GM18498 (cell line): ENCODE results near the gene NDUFB10.

Source experiments
- ATAC-seq: cut with Tn5 transposase; IDR thresholded peaks from one replicate; pipeline ENCODE4 v1.9.1; 2021; ENCODE audit warnings: mild to moderate bottlenecking, moderate library complexity; ENCODE audit not compliant: unreplicated experiment

Gene NDUFB10

DNA sequence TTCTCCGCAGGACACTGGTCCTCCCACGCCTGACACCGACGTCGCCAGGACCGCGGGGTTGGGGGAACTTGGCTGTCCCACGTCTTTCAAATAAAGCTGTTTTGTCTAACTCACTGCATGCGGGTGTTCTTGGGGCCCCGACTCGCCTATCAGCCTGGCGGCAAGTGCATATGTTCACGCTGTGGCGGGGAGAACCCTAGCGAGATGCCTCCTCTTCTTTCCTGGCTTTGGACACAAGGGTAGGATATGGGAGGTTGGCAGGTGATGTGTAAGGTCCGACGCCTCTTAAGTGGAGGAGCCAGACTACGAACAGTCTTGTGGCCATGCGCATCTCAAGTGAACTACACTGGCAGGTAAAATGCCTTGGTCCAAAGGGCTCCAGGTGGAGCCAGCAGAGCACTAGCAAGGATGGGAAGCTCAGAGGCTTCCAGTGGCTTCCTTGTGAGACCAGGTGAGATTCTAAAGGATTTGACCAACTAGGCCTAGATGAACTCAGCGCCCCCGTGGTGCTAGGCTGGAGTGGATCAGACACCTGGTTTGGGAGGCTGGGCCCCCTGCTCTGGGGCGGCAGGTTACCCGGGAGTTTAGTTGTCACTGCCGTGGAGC is 6.2 kb downstream of the NDUFB10 start:
- no peak for ATAC-seq

DNA sequence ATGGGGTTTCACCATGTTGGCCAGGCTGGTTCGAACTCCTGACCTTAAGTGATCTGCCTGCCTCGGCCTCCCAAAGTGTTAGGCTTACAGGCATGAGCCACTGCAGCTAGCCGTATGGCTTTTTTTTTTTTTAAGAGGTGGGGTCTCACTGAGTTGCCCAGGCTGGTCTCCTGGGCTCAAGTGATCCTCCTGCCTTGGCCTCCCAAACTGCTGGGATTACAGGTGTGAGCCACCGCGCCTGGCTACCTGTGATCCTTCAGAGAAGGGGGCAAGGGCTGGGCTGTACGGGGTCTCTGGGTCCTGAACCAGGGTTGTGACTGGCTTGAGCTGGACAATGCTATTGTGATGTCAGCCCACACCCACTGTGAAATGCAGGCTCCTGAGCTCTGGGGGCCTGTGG is 7.1 kb downstream of the NDUFB10 start, which contains the start of gene RNF151:
TSS of gene RNF151 (plus strand) at position 397 of the 400 bp plus-strand sequence. CDS start 26 bp downstream, outside the sequence.
- ATAC-seq, result no peak

DNA sequence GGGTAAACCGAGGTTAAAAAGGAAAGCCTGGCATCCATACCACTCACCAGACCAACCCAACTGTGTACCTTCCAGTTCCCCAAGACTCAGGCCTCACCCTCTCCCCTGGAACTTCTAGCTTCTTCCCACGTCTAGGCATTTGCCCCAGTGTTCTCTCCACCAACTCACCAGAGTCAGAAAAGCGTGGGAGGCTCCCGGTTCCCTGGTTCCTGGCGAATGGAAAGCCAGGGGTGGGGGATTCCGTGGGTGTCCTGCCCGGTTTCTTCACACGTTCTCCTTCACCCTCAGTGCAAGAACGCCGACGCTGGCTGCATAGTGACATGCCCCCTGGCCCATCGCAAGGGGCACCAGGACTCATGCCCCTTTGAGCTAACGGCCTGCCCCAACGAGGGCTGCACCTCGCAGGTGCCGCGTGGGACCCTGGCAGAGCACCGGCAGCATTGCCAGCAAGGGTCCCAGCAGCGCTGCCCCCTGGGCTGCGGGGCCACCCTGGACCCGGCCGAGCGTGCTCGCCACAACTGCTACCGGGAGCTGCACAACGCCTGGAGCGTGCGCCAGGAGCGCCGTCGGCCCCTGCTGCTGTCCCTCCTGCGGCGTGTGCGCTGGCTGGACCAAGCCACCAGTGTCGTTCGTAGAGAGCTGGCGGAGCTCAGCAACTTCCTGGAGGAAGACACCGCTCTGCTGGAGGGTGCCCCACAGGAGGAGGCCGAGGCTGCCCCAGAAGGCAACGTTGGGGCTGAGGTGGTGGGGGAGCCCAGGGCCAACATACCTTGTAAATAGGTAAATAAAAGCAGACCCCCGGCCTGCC is 9.0 kb downstream of the NDUFB10 start:
- ATAC-seq, result no peak

DNA sequence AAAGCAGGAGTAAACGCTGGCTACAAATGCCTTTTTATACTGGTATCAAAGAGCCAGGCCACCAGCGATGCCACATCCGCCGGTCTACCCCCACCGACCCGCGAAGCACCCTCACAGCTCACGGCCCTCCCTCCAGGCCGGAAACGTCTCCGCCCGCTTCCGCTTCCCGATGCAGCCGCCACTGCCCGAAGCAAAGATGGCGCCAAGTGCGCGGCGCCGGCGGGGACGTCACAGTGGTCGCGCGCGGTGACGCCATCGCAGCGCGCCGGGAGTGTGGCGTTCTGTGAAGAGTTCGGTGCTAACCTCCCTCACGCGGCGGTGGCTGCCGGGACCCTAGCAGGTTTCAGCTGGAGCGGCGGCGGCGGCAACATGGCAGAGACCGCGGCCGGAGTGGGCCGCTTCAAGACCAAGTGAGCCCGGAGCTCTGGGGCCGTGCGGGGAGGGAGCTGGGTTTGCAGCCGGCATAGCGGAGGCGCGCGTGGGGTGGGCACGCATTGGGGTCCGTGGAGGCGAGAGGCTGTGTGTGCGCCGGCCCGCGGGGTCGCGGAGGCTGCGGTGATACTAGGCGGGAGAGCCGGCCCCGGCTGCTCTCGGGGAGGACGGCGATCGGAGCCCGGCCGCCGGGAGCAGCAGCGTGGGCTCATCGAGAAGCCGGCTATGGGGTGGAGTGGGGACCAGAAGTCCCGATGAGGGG is 12.6 kb downstream of the NDUFB10 start, which contains the start of gene TBL3:
TSS of gene TBL3 (plus strand) at position 258 of the 694 bp plus-strand sequence. CDS start at position 370, 112 bp downstream.
- peak; percentile 81 for ATAC-seq

DNA sequence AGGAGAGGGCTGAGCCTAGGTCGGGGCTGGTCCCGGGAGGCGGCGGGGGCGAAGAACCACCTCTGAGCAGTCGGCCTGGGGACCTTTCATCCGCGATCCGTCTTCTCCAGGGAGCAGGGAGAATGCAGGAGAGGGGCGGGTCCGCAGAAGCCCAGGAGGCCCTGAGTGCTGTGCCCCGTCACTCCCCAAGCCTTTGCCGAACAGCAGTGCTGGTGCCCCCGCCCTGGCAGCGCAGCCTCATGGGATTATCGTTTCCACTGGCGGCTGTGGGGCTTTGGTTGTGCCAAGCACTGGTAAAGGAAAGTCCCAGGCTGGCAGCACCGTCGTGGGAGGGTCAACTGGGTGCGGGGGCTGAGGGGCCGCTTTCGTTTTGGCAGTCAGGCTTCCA is 13.1 kb downstream of the NDUFB10 start:
- ATAC-seq, result no peak

DNA sequence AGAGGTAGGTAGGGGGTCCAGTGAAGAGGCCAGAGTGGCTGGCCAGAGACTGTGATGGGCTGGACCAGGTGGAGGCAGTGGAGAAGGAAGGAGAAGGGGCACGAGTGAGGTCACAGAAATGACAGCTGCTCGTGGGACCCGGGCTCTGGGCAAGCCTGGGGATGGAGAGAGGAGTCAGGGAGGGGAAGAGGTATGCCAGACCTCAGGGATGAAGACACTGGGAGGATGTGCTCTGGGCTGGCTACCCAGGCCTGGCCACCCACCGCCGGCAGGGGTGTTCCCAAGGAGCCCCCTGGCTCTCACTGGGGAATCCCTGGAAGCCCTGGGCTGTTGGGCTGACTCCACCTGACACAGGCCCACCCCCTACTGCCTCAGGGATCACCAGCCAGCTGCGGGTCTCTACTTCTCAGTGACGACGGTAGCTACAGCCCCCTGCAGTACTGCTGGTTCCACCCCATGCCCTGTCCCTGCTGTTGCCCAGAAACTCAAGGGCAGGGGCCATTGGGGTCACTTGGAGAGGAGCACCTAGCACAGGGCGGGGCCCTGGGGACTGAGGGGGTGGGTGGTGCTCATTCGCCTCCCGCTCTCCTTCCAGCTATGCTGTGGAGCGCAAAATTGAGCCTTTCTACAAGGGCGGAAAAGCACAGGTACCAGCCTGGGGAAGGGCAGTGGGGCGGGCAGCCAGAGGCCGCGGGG is 14.3 kb downstream of the NDUFB10 start:
- ATAC-seq, result no peak

DNA sequence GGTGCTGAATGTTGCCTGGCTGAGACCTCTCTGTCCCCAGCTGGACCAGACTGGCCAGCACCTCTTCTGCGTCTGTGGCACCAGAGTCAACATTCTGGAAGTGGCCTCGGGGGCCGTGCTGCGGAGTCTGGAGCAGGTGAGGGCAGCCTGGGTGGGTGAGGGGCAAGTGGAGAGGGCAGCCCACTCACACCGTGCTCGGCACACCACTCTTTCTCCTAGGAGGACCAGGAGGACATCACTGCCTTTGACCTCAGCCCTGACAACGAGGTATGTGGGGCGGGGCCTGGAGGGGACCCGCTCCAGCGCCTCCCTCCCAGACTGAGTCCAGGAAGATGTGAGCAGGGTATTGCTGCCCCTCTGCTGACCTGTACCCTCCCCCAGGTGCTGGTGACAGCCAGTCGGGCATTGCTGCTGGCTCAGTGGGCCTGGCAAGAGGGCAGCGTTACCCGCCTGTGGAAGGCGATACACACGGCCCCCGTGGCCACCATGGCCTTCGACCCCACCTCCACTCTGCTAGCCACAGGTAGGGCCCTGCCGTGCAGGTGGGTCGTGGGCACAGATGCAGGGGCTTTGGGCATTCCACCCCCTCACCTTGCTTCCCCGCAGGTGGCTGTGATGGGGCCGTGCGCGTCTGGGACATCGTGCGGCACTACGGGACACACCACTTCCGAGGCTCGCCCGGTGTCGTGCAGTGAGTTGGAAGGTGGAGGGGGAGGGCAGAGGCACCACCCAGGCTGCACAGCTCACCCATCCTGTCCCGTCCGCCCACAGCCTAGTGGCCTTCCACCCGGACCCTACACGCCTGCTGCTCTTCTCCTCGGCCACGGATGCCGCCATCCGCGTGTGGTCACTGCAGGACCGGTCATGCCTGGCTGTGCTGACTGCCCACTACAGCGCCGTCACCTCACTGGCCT is 15.1 kb downstream of the NDUFB10 start:
- no peak for ATAC-seq

DNA sequence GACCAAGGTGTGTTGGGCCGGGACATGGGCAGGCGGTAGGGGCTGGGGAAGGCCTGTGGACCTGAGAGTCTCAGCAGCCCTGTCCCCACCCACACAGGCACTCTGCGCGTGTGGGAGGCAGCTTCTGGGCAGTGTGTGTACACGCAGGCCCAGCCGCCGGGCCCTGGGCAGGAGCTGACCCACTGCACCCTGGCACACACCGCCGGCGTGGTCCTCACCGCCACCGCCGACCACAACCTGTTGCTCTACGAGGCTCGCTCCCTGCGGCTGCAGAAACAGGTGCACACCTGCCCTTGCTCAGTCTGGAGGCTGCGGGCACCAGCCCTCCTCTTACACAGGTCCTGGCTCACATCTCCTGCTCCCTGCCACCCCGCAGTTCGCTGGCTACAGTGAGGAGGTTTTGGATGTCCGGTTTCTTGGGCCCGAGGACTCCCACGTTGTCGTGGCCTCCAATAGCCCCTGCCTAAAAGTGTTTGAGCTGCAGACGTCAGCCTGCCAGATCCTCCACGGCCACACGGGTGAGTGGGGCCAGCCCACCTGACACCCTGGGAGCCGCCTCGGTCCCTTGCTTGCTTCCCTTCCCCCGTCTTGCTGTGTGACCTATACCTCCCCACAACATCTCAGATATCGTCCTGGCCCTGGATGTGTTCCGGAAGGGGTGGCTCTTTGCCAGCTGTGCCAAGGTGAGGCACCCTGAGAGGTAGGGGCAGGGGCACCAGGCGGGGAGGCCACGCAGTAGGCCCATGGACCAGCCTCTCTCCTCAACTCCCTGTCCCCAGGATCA is 16.3 kb downstream of the NDUFB10 start:
- ATAC-seq, result no peak

DNA sequence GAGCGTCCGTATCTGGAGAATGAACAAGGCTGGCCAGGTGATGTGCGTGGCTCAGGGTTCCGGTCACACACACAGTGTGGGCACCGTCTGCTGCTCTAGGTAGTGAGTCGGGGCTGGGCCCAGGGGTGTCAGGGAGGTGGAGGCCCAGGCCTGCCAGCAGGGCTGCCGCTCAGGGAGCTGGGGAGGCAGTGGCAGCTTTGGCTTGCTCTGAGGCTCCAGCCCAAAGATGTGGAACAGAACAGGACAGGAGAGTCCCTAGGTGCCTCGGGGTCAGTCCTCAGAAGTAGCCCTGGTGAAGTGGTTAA is 16.8 kb downstream of the NDUFB10 start:
- no peak for ATAC-seq

DNA sequence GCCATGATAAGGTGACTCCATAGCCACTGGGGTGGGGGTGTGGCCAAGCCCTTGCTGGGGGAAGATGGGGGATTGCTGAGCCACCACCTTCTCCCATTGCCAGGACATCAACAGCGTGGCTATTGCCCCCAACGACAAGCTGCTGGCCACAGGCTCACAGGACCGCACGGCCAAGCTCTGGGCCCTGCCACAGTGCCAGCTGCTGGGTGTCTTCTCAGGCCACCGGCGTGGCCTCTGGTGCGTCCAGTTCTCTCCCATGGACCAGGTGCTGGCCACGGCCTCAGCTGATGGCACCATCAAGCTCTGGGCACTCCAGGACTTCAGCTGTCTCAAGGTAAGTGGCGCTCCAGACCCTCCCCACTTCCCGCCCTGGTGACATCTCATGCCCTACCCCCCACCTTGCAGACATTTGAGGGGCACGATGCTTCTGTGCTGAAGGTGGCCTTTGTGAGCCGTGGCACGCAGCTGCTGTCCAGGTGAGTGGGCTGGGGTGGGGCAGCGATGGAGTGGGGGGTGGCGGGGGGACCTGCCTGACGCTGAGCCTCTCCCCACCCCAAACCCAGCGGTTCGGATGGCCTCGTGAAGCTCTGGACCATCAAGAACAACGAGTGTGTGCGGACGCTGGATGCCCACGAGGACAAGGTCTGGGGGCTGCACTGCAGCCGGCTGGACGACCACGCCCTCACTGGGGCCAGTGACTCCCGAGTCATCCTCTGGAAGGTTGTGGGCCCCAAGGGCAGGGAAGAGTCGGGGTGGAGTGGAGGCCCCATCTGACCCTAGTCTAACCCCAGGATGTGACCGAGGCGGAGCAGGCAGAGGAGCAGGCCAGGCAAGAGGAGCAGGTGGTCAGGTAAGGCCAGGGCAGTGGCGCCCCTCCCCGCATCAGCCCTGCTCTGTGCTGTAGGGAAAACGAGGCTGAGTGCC is 17.9 kb downstream of the NDUFB10 start:
- ATAC-seq, result no peak

DNA sequence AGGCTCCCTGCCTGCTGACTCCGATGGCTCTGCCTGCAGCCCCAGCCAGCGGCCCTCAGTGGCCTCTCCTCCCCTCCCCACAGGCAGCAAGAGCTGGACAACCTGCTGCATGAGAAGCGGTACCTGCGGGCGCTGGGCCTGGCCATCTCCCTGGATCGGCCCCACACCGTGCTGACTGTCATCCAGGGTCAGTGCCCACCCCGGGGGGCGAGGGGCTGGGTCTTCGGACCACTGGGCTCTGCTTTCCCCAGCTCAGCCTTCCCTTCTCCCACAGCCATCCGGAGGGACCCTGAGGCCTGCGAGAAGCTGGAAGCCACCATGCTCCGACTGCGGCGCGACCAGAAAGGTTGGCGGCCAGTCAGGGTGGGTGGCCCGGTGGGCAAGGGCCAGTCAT is 18.5 kb downstream of the NDUFB10 start:
- ATAC-seq, result no peak

DNA sequence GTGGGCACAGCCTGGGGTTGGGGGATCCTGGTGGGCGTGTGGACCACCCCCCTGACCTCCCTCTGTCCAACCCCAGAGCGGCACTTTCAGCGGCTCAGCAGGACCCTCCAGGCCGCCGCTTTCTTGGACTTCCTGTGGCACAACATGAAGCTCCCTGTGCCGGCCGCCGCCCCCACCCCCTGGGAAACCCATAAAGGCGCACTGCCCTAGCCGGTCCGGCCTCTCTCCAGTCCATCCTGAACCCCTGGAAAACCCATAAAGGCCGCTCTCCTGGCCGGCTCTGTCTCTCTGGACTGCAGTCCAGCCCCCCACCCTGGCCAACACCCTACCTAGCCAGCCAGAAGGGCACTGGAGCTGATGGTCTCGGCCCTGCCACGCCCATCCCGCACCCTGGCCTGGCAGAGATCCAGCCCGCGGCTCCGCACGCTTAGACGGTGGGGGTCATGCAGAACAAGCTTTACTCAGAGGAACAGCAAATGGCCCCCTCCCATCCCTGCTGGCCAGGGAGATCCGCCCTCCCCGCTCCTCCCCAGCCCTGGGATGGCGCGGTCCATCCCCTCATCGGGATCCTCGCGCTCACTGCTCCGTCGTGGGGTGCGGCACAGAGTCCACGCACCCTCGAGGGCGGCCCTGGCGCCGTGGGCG is 19.3 kb downstream of the NDUFB10 start:
- ATAC-seq, result no peak

DNA sequence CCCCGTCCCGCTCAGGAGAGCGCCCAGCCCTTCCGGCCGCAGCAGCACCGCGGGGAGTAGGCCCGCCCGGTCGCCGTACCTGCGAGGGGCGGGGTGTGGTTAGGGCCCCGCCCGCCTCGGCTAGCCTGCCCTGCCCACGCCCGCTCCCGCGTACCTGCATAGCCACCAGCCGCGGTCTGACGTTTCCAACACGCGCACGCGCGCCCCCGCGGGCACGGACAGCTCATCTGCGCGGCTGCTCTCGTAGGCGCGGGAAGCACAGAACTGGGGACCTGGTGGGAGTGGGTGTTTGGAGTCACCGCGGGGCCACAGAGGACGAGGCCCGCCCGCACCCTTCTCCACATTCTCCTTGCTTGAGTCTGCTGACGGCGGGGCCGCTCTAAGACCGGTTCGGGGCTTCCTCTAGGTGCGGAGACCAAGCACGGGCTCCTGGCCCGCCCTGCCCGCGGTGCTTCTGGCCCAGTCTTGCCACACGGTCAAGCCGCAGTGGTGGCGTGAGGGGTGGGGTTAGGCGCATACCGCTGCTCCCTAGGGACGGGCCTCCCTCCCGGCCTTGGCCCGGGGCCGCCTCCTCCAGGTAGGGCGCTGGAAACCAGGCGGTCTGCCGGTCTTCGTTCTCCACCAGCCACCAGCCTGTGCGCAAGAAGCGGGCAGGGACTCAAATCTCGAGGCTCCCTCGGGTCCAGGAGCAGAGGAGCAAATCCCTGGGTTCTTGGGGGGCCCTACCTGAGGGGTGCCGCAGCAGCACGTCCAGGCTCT is 20.1 kb downstream of the NDUFB10 start:
- no peak for ATAC-seq

DNA sequence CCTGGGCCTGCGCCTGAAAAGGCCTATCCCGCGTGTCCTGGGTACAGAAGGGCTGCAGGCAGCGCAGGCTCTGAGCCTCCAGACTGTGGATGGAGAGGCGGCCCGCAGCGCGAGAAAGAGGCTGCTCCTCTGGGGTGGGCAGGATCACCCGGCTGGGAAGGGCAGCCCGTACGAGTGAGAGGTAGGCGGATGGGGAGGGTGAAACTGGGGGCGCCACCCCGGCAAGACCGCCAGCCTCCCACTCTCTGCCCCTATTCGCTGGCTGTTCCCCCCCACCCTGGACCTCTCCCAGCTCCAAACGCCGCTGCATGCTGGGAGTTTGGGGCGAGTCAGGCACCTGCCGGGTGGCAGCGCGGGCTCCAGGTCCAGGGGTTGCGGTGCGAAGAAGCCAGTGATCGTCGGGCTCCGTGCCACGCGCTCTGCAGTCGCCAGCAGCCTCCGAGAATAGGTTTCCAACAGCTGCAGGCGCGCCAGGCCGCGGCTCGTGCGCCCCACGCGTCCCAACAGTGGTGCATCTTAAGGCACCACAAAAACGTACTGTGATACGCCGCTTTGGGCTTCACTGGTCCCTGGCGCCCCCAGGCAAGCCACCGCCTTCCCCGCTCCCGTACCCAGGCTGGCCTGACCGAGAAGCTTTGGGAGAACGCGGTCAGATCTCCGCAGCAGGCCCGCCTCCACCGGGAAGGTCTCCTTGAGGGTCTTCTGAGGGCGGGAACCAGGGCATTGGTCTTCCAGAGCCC is 20.9 kb downstream of the NDUFB10 start:
- ATAC-seq, result no peak

DNA sequence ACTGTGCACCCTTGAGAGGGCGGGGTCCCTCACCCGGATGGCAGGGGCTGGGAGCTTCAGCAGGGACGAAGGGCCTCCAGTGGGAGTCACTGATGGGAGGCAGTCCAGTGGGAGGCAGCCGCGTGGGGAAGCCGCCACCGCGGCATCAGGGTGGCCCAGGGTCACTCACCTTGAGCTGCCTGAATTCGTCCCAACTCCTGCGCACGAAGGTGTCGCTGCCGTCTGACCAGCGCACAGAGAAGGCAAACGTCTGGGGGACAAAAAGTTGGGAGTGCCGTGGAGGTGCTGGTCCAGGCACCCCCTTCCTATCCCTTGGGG is 21.4 kb downstream of the NDUFB10 start:
- no peak for ATAC-seq

DNA sequence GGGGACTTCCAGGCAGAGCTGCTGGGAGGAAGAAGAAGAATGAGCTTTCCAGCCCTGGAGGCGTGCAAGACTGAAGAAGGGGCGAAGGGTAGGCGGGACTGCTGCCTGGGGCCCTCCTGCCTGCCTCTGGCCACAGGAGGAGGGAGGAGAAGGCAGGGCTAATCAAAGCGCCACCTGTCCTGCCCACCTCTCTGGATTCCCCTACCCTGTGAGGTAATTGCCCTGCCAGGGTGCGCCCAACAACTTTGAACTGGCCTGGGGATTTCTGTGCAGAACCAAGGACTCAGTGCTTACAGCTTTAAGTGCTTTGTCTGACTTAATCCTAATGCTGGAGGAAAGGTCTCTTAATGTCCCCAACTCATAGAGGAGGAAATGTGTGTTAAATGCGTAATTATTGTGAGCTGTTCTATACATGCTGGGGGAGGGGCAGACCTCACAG is 22.1 kb downstream of the NDUFB10 start, which contains the start of gene NOXO1:
TSS of gene NOXO1 (minus strand) at position 72 of the 439 bp plus-strand sequence. CDS start 290 bp downstream, outside the sequence.
- no peak for ATAC-seq
